Renal cortex interstitium (tissue), 11 donors: Measurements from ENCODE around the gene FMNL2. TPM values are rescaled to one million over a fixed set of nuclear protein-coding genes. Genes with fewer than 3 reads are reported as not detected.

Experiments
- DNase-seq, 11 donors: peaks; one replicate each; pipeline ENCODE4 v3.0.0-alpha.2; 2013; ENCODE audit warnings: low read depth in 9 of 11, low spot score in 4 of 11; ENCODE audit errors: extremely low read depth in 1 of 11
- polyA plus RNA-seq, 3 donors: library from polyadenylated mRNA; unstranded; fragments of 120-200 nt; gene quantifications; one replicate each; pipeline ENCODE4 v1.2.1, GENCODE V29; 2013; ENCODE audit not compliant: insufficient read length in 3 of 3

The FMNL2 gene
- polyA plus RNA-seq, 3 donors, result 97.2 to 118 (median 110) TPM

DNA sequence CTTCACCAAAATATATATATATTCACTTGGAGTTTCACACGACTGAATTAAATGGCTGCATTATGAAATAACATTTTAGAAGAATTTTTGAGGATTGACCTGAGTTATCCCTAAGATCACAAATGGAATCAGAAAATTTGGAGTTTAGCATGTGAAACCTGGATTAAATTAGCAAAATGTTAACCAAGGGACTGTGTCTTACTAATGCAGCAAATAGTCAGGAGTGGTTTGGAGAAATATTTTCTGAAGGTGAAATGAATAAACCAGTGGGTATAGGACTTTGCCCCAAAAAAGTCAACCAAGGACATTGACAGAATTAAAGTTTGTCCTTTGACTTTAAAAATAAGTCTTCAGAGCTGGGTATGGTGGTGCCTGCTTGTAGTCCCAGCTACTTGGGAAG lies 271.1 kb downstream of the FMNL2 start:
- no peak for DNase-seq

GRCh38 chr2:152606941-152607340 lies 272.0 kb downstream of the FMNL2 start:
- no peak for DNase-seq

GRCh38 chr2:152607793-152608300 lies 272.9 kb downstream of the FMNL2 start:
- DNase-seq, result no peak

DNA sequence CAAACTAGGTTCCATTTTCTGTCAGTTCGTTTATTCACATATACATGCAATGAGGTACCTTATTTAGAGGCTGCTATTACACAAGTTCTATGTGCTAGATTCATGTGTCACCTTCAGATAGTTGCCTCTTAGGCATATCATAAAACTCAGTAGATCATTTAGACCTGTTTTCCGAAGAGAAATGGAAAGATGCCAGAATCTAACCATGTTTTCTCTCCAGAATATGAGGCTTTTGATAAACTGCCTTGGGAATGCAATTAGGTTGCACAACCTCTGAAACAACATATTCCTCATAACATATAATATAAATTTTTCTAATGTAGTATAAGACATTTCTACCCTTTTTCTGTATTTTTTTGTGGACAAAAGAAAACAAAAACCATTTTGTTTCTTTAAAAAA lies 274.2 kb downstream of the FMNL2 start:
- no peak for DNase-seq

- no peak for DNase-seq
Observed at GRCh38 chr2:152609699-152610098, 274.7 kb downstream of the FMNL2 start.

GRCh38 chr2:152611458-152612231 lies 276.7 kb downstream of the FMNL2 start:
- DNase-seq, result no peak

DNA sequence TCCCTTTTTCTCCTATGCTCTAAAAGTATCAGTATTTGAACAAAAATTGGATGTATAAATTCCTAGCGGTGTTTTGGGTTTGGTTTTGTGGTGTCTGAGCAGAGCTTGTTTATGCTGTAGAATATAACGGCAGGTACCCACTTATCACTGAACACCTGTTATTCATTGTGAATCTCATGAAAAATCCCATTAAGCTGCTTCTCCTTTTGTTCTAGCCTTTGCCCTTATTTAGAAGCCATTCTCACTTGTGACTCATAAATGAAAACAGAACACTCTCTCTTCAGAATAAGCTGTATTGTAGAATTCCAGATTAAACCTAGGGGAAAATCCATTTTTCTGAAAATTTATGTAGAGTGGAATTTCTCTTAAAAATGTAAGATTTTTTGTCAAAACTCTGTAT lies 278.3 kb downstream of the FMNL2 start:
- no peak for DNase-seq

DNA sequence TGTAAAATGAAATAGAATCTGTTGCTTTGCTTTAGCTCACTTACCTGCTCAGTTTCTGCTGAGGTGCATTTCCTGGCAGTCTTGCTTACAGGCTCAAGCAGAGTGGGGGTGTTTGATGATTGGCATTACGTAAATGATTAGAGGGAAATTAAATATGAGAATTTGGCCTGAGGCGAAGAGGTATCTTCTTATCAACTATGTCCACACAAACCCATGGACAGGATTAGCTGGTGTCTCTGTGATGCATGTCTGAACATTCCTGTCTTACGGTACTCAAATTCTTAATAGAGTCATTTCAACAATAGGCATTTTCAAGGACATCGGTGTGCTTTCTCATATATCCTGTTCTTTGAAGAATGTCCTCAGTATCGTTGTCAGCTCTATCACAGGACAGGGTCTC lies 280.2 kb downstream of the FMNL2 start:
- no peak for DNase-seq

- no peak for DNase-seq
Observed at GRCh38 chr2:152617456-152618192, 282.6 kb downstream of the FMNL2 start.

DNA sequence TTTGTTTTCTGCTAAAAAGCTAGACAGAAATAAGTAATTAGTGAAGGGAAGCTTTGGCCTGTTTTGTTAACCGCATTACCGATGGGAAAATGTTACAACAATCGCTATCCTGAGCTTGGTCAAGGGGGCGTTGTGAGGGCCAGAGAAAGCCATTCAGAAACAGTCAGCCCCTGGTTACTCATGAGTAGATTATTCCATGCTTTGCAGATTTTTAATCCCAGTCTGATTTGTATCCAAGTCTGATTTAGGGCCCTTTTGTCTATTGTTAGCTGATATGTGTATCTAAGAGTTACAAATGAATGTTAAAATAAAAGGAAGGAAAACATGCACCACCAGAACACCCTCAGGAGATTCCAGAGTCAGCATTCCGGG lies 283.2 kb downstream of the FMNL2 start:
- DNase-seq, result no peak

DNA sequence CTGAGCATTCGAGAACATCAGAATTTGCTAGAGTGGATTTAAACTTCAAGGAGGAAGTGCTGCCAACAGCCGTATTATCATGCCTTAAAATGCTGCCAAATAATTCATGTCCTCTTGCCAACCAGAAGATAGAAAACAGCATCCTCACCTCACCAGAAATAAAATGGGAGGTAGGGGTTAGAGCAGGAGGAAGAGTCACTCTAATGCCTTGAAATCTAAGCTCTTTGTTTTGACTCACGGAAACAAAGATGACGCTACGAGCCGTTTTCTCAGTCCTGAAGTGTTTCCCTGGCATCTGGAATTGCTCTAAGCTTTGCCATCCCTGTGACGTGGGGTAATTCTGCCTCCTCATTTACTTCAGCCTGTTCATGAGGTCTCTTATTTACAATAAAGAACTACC lies 285.2 kb downstream of the FMNL2 start:
- no peak for DNase-seq

DNA sequence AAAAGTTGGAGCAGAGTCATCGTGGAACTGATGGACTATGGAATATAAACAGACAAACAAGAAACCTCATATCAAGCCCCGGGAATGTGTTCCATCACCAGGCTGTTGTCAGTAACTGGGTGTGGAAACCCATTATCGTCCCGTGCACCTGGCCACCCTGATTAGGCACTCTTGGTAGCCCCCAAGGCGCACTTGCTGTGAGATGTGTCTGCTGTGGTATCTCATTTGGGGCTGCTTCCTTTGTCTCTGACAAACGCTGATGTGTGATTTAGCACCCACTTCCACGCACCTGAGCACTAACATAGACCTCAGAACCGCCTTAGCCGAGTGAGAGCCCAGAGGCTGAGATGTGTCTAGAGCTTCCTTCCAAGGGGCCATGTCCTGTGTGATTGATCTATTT lies 286.0 kb downstream of the FMNL2 start:
- no peak for DNase-seq

DNA sequence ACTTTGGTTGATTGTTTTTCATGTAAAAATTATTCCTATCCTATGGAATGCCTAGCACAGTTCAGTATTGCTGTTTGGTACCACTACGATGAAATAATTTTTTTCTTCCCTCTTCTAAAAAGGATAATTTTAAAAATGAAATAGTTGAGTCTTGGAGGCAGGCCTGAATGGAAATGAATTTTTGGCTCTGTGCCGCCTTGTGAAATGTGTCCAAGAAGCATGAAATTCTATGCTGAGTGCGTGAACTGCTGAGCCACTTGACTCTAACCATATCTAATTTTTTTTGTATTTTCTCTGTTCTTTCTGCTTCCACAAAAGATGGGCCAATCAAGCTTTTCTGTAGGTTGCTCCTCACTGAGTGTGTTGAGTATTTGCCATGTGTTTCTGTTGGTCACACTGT lies 287.2 kb downstream of the FMNL2 start:
- no peak for DNase-seq

DNA sequence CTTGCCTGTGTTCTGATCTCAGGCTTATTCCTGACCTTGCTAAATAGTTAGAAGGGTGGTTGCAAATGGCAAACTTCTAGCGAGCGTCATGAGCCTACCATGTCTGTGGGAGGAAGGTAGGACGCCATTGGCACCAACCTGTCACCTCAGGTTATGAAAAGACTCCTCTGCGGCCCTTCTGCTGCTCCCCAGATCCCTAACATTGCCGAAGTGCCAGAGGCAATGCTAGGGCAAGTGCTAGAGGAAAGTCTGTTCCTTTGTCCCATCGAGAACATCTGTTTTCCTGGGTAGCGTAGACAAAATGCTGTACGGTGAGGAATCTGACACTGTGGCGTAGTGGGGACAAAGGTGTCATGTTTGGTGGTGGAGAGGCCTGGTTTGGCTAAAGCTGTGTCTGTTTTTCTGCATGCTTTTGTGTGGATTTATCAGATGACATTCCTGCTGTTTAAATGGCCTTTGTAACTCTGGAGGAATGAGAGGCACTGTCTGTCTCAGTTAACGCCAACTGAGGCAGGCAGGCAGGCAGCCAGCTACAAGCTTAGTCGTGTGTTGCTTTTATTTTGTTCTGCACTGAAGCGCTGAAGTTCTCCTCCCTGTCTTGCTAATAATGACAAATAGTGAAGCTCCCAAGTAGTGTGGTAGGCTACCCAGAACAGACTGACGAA lies 288.2 kb downstream of the FMNL2 start:
- no peak for DNase-seq

DNA sequence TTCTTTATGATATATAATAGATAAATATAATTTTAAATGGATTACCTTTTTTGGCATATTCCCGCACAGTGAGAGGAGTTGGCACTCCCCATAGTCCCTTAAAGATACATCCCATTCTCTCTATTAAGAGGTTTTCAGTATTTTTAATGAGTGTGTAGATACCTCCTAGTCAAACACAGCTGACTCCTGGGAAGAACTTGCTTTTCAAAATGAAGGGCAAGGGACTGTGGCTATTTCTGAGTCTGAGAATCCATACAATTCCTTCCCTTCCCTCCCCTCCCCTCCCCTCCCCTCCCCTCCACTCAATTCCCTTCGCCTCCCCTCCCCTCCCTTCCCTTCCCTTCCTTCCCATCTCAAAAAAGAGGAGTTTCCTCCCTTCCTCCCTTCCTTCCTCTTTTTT lies 288.8 kb downstream of the FMNL2 start:
- DNase-seq, result no peak

DNA sequence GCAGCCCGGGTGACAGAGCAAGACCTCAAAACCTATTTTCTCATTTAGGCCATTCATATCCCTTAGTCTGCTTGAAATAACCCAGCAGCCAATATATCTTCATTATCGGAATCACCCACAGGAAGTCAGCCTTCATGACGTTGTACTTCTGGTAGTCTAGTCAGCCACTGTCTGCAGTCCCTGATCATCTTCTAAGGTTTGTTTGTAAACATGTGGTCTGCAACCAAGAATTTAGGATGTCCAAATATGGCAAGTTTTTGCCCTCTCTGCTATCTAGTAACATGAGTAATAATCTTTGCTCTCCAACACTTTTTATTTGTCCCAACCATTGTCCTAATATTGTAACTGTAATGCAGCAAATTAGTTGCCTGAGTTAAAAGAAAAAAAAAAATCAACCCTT lies 289.8 kb downstream of the FMNL2 start:
- no peak for DNase-seq

DNA sequence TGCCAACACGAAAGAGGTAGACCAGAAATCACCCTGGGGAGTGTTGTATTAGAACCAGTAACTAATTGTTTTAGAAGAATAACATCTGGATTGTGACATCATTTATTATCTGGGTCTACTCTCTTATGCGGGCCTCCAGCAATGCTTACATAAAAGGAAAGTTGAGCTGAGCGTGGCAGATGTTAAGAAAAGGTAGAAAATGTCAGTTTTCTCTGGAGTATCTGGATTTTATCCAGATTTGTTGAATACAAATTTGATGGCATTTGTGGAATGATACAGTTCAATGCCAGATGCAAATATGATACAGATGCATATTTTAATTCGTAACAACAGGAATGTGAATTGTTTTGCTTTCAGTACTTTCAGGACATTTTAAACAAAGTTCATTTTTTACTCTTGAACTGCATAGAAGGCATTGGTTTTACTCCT lies 292.0 kb downstream of the FMNL2 start:
- DNase-seq, result no peak

- DNase-seq, result no peak
Observed at GRCh38 chr2:152627351-152627957, 292.5 kb downstream of the FMNL2 start.

DNA sequence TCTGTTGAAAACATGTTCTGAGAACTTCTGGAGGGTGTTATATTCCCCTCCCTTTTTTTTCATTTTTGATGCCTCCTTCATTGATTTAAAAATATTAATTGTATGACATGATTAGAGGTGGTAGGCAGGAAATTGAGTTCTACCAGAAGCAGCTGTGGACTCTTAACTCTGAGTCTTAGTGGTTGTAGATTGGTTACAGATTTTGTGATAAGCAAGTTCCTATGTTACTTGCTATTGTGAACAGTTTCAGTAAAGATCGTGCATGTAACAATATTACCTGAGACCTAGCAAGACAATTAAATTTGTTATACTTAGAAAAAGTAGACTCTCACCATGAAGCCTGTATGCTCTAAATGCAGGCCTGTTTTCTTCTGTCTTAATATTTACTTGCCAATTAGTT lies 294.2 kb downstream of the FMNL2 start:
- no peak for DNase-seq

- peak in 2 of 11 donors; percentile 24 to 27 for DNase-seq
Observed at GRCh38 chr2:152630466-152630865, 295.5 kb downstream of the FMNL2 start.
